GM19395 (cell line): ENCODE data around the gene ZNF362.
"Not testable (repeated sequence)": the region's sequence is repeated elsewhere in the genome, so short reads cannot be mapped to it uniquely, and the experiment has no call there.

ENCODE experiments used
- ATAC-seq: cut with Tn5 transposase; IDR thresholded peaks from one replicate; pipeline ENCODE4 v1.9.1; 2021; ENCODE audit warnings: mild to moderate bottlenecking, moderate library complexity; ENCODE audit not compliant: unreplicated experiment

ZNF362 gene

GRCh38 chr1:33256471-33257206, at the start of gene ZNF362:
Gene ZNF362, plus strand, starts transcription at chr1:33256492. Its CDS starts 14,083 bp downstream, at chr1:33270575.
- no peak for ATAC-seq

- no peak for ATAC-seq
Measured at GRCh38 chr1:33211972-33212371, 44.3 kb upstream of the ZNF362 start.

- no peak for ATAC-seq
Measured at GRCh38 chr1:33219886-33220661, 36.2 kb upstream of the ZNF362 start.

- no peak for ATAC-seq
Measured at GRCh38 chr1:33220676-33221384, 35.5 kb upstream of the ZNF362 start.

GRCh38 chr1:33221385-33221758, 34.9 kb upstream of the ZNF362 start:
- ATAC-seq = no peak

GRCh38 chr1:33222381-33222780, 33.9 kb upstream of the ZNF362 start:
- no peak for ATAC-seq

- no peak for ATAC-seq
Measured at GRCh38 chr1:33224166-33224707, 32.1 kb upstream of the ZNF362 start.

GRCh38 chr1:33225586-33225985, 30.7 kb upstream of the ZNF362 start:
- ATAC-seq = no peak

- ATAC-seq = no peak
Measured at GRCh38 chr1:33228935-33229487, 27.3 kb upstream of the ZNF362 start.

GRCh38 chr1:33231166-33231565, 25.1 kb upstream of the ZNF362 start:
- ATAC-seq = no peak

- ATAC-seq = no peak
Measured at GRCh38 chr1:33232716-33233115, 23.6 kb upstream of the ZNF362 start.

- no peak for ATAC-seq
Measured at GRCh38 chr1:33234131-33234530, 22.2 kb upstream of the ZNF362 start.

- ATAC-seq = no peak
Measured at GRCh38 chr1:33234588-33234990, 21.7 kb upstream of the ZNF362 start.

GRCh38 chr1:33235521-33235920, 20.8 kb upstream of the ZNF362 start:
- no peak for ATAC-seq

- no peak for ATAC-seq
Measured at GRCh38 chr1:33236498-33236897, 19.8 kb upstream of the ZNF362 start.

GRCh38 chr1:33237579-33237978, 18.7 kb upstream of the ZNF362 start:
- no peak for ATAC-seq

GRCh38 chr1:33238194-33238724, 18.0 kb upstream of the ZNF362 start:
- ATAC-seq = not testable (repeated sequence)

GRCh38 chr1:33239410-33239809, 16.9 kb upstream of the ZNF362 start:
- not testable (repeated sequence) for ATAC-seq

- no peak for ATAC-seq
Measured at GRCh38 chr1:33241866-33242265, 14.4 kb upstream of the ZNF362 start.

- ATAC-seq = no peak
Measured at GRCh38 chr1:33242652-33243051, 13.6 kb upstream of the ZNF362 start.
